NCI-H510A treated with DMSO at 0.1 percent for 48 hours (cell line): ENCODE data around the gene EEPD1.

Experiments
- DNase-seq: peaks from one replicate; lab custom pipeline; 2025; lab: John Stamatoyannopoulos, UW

The EEPD1 gene

DNA sequence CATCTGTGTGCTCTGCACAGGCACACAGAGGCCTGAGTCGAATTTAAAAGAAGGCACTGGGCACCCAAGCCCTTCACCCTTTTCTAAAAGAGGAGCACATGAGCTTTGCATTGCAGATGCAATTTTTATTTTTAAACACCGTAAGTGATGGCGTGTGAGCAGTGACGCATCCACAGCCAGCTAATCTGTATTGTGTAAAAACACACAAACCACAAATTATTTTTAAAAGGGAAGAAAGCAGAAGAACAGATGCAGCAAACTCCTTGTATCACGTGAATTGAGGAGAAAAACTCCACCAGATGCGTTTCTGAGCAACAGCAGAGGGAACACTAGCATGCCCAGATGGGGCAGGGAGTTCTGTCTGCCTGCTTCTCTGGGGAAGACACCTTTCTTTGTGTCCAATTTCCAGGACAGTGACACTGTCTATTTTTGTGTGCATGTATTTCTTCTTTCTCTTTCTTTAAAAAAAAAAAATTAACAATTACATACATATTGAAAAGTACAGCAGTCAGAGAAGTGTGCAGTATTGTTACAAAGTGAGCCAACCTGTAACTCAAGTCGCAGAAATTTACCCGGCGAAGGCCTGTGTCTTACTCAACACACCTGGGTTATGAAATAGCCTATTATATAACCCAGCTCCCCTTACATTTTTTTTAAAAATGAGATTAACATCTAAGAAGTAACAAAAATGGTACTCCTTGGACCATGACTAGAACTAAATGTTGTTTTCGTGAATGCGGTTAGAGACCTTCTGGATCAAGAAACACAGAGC, 39.2 kb downstream of the EEPD1 start:
- no peak for DNase-seq

DNA sequence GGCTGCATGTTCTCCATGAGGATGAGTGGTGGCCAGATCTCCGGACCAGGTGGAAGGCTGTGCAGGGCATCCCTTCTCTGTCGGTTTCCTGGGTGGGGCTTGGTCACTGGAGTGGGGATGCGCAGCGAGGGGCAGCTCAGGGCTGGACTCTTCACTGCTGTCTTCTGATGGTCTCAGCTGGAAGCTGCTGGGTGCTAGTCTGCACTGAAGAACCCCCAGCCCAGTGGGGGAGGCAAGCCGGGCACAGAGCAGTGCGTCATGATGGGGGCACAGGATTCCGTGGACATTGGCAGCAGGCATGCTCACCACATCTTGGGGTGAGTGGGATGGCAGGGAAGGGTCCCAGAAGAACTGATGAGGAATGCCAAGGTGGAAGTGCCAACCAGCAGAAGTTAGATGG, 39.8 kb downstream of the EEPD1 start:
- DNase-seq = no peak

DNA sequence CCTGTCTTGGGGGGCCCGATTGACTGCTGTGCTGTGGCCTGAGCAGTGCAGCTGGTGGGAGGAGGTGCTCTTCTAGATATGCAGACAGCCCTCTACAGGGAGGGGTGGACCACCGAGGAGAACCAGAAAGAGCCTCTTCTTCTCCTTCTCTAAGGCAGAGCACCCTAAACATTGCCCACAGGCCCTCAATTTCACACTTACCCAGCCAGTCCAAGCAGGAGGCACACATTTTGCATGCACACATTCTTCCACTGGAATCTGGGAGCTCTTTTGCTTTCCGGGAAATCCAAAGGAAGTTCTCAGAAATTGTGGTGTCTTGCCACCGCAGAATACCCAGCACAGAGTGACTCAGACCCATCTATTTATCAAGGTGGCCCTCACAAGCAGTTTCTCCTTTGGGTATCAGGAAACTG, 45.8 kb downstream of the EEPD1 start:
- DNase-seq = no peak

- no peak for DNase-seq
Observed at GRCh38 chr7:36199329-36199728, 46.3 kb downstream of the EEPD1 start.

GRCh38 chr7:36201122-36201723, 48.2 kb downstream of the EEPD1 start:
- DNase-seq = no peak

DNA sequence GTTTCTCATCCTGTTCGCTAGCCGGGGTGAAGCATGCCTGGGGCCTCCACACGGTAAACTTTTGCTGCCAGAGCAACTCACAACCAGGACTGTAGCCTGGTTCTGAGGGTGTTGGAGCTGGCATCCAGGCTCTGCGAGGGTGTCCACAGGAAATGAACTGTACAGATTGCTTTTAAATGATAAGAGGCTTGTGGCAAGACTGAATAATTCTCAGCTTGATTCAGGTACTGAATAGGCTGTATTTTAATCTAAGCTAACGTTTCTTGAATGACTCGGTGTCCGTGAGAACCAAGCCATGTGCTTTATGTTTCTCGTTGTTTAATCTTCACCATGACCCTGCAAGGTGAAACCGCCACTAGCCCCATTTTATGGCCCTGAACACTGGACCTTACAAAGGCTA, 49.3 kb downstream of the EEPD1 start:
- no peak for DNase-seq

GRCh38 chr7:36203071-36203790, 50.2 kb downstream of the EEPD1 start:
- DNase-seq = no peak

- DNase-seq = no peak
Observed at GRCh38 chr7:36204044-36204663, 51.1 kb downstream of the EEPD1 start.

- DNase-seq = no peak
Observed at GRCh38 chr7:36204929-36205635, 52.0 kb downstream of the EEPD1 start.

GRCh38 chr7:36205803-36206202, 52.7 kb downstream of the EEPD1 start:
- no peak for DNase-seq

GRCh38 chr7:36207451-36208291, 54.6 kb downstream of the EEPD1 start:
- no peak for DNase-seq

DNA sequence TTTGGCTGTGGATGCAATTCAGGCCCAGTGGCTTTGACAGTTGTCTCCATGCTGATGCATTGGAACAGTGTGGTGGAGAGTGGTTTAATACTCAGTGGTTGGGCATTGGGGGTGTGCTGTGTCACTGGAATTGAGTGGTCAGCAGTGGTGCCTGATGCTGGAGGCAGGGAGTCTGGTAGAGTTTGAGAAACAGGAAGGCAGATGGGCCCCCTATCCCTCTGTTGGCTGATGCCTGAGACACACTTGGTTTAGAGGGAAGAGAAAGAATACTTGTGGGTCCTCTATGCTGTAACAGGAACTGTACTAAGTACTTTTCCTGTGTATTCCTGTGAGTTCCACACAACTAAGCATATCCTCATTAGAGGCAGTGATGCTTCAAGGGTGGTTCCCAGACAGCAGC, 55.4 kb downstream of the EEPD1 start:
- DNase-seq = no peak

DNA sequence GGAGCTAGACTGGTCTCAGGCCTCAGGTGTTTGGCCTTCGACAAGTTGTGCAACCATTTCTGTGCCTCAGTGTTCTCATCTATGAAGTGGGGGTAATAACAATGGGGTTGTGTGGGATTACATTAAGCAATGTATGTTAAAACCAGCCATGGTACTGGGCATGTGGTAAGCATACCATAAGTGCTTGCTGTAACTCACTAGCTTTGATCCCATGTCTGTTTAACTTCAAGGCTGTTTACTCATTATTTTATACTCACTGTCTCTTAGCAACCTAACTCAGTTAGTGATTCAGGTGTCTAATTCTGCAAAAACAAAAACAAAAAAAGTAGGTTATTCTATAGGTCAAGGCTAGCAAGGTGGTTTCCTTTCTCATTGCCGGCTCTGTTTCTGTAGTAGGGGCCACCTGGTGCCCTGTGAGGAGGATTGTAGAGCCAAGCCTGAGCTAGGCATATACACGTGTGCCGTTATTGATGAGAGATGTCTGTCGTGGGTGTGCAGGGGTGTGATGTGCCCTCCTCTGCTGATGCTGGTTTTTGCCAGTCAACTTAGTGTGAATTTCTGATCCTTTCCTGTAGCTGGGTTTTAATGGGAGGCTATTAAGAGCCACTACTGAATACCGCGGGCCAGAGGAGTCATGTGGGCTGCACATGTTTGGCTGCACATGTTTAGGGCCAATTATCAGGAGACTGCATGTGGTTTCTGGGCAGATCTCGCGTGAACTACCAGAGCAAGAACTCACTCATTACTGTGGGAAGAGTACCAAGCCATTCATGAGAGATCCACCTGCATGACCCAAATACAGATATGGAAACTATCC, 56.2 kb downstream of the EEPD1 start:
- DNase-seq = no peak

DNA sequence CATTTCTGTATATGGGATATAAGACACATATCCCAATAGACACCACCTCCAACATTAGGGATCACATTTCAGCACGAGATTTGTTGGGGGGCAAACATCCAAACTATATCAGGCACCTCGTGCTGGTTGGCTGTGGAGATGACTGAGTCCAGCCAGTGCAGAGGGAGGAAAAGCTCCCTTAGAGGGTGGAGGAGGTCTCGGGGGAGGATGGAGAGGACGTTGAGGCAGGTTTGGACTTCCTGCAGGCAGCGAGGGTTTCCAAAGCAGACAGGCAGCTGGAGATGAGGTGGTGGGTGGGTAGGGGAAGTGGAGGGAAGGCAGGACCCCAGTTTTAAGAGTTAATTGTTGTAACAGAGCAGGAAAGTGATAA, 56.7 kb downstream of the EEPD1 start:
- DNase-seq = no peak

DNA sequence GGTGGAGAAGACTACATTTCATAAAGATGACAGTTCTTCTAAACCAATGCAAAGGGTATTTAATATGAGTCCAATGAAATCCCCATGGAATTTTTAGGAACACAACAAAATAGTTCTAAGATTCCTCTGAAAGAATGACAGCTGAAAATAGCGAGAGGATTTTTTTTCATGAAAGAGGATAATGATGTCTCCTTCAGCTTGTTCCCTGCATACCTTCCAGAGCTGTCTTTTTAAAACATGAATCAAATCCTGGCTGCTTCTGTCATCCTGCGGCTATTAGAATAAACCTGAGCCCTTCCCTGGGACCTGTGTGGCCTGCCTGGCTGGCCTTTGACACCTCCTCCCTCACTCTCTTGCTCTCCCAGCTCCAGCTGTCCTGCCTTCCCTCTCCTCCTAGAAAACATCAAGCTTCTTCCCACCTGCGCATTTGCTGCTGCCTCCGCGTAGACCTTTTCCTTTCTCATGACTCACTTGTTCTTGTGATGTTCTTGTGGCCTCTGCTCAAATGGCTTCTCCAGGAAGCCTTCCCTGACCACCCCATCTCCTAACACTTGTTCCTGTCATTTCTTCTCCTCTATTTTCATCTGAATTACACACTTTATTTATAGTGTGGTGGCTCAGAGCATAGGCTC, 57.4 kb downstream of the EEPD1 start:
- DNase-seq = no peak

- DNase-seq = no peak
Observed at GRCh38 chr7:36214608-36215456, 61.8 kb downstream of the EEPD1 start.

GRCh38 chr7:36215457-36215765, 62.4 kb downstream of the EEPD1 start:
- DNase-seq = no peak

- no peak for DNase-seq
Observed at GRCh38 chr7:36216063-36216684, 63.1 kb downstream of the EEPD1 start.
